MM.1S (cell line): ENCODE results near the gene MIOX.

Source experiments
- EZH2 ChIP-seq: fragments of 300-600 bp; sonication (generic); optimal IDR thresholded peaks from 2 replicates; pipeline ENCODE3; 2017; ENCODE audit warnings: low read depth, mild to moderate bottlenecking, antibody characterized with exemption, low read length, mixed read lengths
- TF ChIP-seq, protein P1 (sequence below): fragments of 300-600 bp; sonication (generic); IDR thresholded peaks from 2 replicates; pipeline ENCODE4 v1.5.1; 2016; ENCODE audit warnings: antibody characterized with exemption, low read length, mixed read lengths

DNA sequence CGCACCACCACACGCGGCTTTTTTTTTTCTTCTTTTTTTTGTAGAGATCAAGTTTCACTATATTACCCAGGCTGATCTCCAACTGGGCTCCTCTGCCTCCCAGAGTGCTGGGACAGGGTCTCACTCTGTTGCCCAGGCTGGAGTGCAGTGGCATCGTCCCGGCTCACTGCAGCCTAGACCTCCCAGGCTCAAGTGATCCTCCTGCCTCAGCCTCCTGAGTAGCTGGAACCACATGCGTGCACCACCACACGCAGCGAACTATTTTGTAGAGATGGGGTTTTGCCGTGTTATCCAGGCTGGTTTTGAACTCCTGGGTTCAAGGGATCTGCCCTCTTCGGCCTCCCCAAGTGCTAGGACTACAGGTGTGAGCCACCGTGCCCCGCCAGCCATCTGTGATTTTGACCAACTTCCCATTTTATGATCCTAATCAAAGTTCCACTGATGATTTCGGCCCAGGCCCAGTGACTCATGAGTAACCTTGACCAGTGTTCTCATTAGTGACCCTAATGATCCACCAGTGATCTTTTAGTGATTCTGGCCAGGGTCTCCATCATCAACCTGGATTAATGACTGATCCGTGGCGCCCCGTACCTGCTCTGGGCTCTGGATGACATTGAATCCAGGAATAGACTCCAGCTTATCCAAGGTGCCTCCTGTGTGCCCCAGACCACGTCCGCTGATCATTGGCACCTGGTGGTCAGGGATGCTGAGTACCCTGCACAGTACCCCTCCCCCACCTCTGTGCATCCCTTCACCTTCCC lies 41.4 kb downstream of the MIOX start:
- TF ChIP-seq, protein P1, sequence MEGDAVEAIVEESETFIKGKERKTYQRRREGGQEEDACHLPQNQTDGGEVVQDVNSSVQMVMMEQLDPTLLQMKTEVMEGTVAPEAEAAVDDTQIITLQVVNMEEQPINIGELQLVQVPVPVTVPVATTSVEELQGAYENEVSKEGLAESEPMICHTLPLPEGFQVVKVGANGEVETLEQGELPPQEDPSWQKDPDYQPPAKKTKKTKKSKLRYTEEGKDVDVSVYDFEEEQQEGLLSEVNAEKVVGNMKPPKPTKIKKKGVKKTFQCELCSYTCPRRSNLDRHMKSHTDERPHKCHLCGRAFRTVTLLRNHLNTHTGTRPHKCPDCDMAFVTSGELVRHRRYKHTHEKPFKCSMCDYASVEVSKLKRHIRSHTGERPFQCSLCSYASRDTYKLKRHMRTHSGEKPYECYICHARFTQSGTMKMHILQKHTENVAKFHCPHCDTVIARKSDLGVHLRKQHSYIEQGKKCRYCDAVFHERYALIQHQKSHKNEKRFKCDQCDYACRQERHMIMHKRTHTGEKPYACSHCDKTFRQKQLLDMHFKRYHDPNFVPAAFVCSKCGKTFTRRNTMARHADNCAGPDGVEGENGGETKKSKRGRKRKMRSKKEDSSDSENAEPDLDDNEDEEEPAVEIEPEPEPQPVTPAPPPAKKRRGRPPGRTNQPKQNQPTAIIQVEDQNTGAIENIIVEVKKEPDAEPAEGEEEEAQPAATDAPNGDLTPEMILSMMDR, result no peak
- no peak for TF ChIP-seq EZH2
